GM21390 (cell line): Measurements from ENCODE around the gene ADA.

Source experiments
- ATAC-seq: cut with Tn5 transposase; IDR thresholded peaks from one replicate; pipeline ENCODE4 v1.9.1; 2021; ENCODE audit not compliant: unreplicated experiment

Gene ADA

DNA sequence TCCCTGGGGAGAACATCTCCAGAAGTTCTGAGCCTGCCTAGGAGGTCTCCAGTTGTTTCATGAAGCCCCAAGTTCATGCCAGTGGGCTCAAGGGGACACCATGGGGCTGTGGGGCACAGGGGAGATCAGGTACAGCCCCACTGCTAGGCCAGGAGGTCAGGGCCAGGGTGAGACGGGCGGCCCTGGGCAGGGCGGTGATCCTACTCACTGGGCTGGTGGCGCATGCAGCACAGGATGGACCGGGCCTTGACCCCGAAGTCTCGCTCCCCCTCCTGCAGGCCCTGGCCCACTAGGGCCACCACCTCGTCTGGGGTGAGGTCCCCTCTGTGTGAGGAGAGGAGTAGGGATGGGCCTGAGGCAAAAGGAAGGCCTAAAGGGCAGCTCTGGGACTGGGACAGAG, 26.1 kb downstream of the ADA start:
- no peak for ATAC-seq

DNA sequence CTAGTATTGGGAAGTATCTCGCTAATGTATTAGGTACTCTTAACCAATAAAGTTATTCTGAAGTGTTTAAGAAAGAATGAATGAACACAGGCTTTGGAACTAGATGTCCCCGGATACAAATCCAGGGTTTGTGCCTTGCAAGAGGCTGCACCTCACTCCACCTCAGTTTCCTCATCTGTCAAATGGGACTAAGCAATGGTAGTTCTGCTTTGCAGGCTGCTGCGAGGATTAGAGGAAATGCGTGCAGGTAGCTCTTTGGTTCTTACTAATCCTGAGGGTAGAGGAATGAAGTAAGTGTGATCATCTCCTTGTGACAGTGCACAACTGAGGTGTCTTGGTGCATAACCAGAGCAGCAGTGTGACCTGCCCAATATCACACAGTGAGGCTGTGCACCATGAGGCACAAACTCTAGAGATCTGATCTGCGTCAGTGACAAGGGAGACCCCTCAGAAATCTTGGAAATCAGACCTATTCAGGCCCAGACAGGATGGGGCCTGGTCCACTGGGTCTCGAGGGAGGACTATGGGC, 26.7 kb downstream of the ADA start:
- ATAC-seq, result no peak

DNA sequence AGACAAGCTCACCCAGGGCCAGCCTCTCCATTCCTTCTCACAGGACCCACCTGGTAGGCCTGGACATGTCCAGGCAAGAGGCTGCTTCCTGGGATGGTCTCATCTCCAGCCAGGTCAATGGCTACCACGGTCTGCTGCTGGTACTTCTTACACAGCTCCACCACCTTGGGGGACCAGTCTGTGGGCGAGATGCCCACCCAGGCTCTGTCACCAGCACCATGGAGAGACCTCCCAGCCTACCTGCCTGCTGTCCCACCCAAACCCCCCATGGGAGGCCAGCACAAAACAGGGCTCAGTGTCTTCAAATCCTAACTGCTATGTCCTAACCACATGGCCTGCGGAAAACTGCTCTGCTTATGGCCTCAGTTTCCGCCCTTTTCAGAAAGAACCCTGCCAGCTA, 27.3 kb downstream of the ADA start:
- ATAC-seq, result no peak

DNA sequence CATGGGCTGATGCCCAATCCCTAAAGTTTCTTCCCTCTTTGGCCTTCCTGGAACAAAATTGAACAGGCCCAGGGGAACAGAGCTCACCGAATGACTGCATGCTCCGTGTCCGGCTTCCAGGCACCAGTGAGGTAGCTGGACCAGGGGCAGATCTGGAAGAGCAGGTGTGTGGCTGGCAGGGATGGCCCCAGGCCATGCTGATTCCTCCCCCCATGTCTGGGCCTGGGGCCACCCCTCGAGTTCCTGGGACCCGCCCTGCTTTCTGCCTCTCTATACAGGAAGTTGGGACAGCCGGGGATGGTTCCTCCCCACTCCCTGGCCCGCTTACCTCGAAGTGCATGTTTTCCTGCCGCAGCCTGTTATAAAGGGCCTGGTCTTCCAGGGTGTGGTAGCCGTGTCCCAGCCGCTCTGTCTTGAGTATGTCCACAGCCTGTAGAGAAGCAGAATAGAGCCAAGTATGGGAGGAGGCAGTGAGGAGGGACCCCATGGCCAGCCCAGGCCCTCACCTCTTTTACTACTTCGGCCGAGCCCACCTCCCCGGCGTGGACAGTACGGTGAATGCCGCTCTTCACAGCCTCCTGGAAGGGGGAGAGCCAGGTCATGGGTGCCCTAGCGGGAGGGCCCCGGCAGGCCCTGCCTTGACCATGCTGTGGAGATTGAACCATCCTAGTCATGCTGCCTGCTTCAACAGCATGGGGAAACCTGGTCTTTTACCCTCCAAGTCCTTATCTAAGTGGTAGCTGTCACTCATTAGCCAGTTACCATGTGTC, 28.8 kb downstream of the ADA start:
- ATAC-seq, result no peak

DNA sequence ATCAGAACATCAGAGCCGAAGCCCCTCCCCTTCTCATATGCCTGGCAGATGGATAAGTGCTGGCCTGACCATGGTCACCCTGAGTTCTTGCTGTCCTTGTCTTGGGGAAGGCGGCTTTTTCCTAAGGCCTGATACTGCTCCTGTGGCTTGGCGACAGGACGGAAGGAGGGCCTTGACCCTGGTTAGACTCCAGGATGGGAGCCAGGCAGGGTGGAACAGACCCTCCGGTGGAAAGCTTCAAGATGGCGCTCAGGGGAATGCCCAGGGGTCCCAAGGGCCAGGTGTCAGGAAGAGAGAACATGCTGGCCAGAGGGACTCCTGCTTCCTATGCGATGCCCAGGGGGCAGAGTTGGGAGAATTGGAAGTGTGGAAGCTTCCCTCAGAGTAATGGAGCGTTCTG, 29.6 kb downstream of the ADA start:
- no peak for ATAC-seq

DNA sequence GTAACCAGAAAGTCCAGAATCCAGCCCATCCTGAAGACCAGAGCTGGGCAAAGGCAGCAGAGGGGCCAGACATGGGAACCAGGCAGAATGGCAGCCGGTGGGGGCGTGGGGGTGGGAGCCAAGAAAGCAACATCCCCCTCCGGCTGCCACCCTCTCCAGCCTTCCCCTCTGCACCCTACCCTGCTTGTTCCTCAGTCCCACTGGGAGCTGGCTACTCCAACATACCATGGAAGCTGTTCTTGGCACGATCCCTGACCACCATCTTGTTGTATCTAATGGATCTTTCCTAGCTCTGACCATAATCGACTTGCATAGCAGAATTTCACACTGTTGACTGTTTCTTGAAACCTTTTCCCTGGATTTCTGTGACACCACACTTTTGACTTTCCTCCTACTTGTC, 30.2 kb downstream of the ADA start:
- no peak for ATAC-seq

DNA sequence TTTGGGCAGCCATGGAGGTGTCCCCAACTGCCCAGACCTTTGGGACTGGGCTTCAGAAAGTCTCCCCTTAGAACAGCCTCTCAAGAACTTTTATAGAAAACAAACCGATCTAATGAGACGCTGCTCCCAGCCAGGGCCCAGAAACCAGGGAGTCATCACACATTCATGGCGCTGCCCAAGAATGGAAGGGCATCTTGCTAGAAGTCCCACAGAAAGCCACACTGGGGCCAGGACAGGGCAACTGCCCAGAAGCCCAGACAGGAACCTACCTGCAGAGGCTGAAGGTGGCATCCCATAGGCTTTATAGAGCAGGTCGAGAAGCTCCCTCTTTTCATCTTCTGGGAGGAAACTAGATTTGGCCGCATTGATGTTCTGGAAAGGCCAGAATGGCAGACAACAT, 31.5 kb downstream of the ADA start:
- ATAC-seq, result no peak

DNA sequence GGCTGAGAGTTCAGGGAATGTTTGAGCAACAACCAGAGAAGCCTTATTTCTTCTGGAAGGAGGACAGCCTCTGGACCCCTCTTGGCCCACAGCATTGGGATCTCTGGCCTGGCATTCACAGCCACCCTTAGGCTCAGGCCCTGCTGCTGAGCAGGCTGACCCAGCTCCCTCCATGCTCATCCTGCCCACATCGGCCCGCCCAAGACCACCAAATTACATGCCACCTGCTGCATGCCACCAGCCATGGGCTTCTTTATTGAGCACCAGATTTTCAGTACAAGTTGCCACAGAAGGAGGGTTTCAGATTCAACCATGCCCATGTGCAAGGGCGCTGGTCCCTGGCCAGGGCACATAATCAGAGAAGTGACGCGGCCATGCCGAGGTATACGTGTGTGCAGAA, 32.2 kb downstream of the ADA start:
- ATAC-seq, result no peak

DNA sequence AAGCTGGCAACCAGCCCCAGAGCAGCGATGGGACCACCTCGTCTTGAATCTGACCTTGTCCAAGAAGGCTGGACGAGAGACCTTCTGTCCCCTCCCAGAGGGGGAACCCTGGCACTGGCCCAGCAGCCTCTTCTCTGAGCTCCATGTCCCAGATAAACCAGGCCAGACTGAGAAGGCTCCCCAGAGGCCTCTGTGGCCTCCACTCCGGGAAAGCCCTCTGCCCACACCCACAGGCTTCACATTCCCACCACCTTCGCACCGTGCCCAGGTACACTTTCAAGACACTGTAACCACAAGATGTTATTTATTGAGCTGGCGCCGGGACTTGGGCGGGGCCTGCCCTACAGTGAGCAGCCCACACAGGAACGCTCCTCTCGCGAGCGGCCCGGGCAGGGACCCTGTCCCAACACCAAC, 33.2 kb downstream of the ADA start:
- ATAC-seq, result no peak

DNA sequence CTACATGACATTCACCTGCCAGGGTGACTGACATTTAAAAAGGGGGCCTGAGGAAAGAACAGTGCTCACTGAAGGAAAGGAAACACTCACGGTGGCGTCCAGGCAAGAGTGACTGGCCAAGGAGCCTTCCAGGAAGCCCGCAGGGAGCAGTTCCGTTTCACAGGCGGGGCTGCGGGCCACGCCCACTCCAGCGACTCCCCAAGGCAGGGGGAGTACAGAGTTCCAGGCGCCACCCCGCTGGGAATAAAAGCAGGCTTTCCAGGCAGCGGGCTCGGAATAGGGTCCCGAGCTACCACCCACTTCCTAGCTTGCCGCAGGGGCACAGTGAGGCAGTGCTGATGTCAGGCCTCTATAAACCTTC, 34.9 kb downstream of the ADA start:
- no peak for ATAC-seq

DNA sequence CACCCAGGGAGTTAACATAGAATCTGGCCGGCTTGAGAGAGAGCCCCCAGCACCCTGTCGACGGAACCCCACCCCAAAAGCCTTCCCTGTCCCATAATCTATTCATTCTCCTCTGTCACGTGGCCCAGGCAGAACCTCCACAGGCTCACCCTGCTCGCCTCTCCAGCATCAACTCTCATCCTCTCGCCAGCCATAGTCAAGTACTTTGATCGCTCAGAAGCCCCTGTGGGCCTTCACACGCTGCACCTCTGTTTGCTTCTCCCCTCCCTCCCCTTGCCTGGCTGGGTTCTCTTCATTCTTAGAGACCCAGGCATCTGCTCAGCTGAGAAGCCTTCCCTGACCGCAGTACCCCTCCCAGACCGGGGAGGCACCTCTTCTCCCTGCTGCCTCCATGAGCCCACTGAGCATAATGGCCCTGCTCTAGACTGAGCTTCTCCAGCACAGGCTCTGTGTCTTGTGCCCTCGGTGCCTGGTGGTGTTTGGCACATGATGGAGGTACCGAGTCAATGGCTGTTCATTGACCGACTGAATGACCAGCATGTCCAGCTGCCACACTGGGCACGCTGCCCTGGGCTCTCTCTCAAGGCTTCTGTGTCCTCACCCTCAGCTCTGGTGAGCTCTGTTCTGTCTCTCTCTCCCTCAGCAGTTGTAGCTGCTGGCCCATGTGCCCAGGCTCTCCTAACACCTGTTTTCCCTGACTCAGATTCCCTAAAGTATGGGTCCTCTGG, 35.5 kb downstream of the ADA start:
- no peak for ATAC-seq

DNA sequence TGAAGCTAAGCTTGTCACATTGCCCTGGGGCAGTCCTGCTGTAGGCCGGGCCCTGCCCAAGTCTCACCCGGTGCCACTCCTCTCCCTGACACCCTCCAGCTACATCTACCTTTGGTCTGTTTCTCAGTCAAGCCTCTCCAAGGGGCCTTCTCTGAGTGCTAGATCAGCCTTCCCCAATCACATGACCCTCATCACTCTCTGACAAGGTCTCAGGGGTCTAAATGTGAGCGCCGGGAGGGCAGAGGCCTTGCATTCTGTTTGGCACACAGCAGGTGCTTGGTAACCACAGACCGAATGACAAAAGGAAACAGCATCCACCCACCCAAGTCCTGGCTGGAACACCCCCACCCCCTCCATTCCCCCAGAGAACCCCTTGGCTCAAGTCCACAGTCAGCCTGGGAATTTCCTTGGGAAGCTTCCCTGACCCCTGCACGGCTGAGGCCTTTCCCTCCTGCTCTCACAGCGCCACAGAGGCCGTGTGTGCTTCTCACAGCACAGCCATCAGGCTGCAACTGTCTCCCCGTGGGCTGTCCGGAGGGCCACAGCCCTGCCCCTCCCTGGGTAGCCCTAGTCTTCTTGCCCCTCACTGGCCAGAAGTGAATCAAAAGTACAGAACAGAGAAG, 36.2 kb downstream of the ADA start:
- no peak for ATAC-seq

DNA sequence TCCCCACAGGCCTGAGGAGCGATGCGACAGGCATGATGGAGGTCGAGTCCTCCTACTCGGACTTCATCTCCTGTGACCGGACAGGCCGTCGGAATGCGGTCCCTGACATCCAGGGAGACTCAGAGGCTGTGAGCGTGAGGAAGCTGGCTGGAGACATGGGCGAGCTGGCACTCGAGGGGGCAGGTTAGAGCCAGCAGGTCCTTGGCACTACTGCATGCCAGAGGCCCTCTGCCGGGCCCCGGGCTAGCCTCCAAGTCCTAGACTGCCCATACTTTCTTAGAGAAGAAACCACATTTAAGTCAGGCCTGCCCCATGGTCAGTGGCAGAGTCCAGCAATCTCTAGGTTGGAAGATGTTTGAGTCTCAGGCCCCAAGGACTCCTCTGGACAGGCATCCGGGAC, 37.0 kb downstream of the ADA start:
- no peak for ATAC-seq

DNA sequence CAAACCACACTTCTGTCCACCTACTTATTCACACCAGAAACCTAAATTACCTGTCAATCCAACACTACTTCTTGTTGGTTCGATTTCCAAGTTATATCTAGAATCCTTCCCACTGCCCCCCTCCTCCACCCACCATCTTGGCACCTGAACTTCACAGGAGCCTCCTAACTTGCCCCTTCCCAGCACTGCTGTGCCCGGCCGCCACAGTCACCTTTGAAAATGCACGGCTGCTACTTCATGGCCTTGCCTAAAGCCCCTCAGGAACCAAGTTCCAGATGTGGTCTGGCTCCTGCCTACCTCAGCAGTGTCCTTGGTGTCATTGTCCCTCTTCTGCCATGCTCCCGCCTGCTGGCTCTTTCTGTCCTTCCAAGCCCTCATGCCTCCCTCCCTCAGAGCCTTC, 37.9 kb downstream of the ADA start:
- ATAC-seq, result no peak

DNA sequence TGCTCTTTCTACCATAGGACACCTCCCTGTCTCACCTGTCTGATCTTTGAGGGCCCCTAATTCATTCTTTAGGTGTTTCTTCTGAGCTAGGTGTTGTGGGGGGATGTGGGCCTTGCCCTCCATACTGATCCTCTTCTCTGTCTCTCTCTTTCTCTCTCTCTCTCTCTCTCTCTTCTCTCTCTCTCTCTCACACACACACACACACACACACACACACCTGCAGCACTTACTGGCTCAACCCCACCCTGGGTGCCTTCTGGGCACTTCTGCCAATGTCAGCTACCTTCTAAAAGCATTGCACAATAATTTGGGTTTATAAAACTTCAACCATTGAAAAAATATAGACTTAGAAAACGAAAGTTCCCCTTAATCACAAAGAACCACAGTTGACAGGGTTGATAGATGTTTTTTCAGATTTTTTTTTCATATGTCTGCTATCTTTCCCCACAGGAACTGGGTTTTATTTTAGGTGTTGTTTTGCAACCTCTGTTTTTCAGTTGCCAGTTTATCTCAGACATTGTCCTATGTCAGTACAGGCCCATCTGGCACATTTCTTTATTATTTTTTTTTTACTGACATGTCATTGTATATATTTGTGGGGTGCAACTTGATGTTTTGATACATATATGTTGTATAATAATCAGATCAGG, 41.1 kb downstream of the ADA start:
- no peak for ATAC-seq

DNA sequence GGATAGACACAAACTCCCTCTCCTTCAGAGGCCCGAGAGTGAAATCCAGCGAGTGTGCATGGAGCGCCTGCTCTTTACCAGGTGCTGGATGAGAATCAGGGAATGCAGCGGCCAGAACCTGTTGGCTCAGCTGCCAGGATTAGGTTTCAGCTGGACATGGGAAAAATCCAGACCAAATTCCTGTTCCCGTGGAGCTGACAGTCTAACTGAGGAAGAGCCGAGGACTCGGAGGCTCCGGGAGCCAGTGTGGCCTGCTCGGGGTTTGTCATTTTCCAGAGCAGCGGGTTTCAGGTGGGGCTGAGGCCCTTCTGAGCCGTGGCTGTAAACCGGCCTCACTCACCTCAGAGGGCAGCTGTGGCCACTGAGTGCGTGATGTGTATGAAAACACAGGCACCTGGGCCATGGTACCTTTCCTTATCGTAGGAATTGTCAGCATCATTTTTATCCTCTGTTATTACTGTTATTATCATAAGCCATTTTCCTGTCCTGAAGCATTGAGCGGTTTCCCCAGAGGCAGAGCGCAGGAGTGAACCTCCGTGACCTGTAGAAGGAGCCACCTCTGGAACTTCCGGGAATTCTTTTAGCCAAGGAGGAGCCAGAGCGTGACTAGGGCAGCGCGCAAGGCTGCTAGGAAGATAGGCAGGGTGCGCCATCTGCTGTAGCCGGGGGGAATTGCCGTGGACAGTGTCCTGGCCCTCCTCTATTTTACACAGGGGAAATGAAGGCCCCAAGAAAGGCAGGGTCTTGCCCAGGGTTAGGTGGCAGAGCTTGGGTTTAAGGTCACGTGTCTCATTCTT, 41.8 kb downstream of the ADA start:
- peak; percentile 84 for ATAC-seq

DNA sequence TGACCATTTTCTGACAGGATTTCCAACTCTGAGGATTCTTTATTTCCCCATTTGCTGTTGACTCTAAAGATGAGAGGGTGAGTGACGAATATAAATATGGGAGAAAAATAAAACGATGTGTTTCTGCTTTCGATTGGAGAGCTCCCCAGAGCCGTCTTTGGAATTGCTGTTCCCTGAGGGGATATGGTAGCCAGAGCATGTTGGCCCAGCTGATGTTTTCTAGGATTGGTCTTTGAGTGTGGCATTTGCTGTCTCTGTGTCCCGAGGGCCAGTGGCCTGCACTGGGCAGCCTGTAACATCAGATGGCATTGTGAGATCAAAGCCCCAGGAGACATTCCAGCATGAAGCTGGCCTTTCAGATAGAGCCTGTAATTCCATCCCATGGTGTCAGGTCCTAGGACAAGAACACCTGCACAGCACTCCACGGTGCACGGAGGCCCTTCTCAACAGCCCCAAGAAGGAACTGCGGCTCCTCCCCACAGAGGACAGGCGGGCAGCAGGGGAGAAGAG, 42.4 kb downstream of the ADA start:
- no peak for ATAC-seq

DNA sequence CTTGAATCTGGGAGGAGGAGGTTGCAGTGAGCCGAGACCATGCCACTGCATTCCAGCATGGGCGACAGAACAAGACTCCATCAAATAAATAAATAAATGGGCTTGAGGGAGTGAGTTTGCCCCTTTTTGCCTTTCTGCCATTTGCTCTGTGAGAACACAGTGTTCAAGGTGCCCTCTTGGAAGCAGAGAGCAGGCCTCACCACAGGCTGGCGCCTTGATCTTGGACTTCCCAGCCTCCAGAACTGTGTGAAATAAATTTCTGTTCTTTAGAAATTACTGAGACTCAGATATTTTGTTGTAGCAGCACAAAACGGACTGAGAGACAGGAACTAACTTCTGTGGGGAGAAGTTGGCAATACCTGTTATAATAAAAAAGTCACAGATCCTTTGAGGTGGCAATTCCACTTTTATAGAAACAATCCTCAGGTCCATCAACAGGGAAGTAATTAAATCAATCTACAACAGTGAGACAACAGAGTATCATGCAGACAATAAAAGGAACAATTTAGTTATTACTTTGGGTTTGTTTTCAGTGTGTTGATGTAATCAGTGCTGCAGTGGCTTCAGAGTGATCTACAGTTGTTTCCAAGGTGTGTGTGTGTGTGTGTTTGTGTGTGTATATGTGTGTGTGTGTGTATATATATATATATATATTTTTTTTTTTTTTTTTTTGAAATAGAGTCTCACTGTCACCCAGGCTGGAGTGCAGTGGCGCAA, 44.6 kb downstream of the ADA start:
- no peak for ATAC-seq

DNA sequence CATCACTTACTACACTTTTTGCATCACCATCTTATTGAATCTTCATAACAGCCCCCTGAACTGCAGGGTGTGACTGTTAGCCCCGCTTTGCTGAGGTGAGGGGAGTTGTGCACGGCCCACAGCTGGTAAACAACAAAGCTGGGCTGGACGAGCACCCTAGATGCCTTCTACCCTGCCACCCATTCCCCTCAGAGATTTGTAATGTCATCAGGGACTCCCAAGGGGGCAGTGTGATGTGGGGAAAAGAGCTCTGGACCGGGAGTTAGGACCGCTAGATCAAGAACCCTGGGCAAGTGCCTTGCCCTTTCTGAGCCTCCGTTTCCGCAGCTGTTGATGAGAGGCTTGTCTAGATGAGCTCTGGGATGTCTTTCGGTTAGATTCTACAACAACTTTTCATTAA, 48.2 kb downstream of the ADA start:
- no peak for ATAC-seq

DNA sequence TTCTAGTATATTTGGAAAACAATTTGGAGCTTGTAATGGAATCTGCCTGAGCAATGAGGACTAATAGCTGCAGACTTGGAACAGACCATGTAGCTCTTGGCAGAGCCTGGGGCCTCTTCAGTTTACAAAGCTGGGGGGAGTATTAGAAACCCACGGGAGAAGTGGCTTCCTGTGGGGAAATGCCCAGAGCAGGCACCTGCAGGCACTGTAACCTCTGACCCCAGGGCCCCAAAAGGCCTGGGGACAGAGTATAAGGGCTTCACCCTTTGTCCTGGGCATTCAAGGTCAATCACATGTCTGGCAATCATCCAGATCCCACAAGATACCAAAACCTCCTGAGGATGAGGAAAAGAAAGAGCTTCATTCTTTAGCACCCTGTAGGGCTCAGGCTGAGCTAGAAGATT, 49.7 kb downstream of the ADA start:
- ATAC-seq, result no peak
